ENCODE data around the gene KERA.

DNA sequence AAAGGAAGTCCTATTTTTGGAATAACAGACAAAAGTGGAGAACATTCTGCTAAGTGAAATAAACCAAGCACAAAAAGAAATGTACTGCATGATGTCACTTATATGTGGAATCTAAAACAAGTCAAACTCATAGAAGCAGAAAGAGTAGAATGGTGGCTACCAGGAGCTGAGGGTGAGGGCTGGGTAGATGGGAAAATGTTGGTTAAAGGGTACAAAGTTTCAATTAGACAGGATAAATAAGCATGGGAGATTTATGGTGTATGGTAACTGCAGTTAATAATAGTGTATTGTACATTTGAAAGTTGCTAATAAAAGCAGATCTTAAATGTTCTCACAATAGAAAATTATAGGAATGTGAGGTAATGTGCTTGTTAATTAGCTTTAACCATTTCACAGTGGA lies 40.6 kb upstream of the KERA start:
- TF ChIP-seq CTCF (conservative IDR thresholded peaks at IDR 0.05; ENCODE audit: low read depth in 2 of 2) (no peak), CREB1 (CRISPR knock-in tag; IDR thresholded peaks at IDR 0.05; ENCODE audit: low read depth) (no peak), ETS1 (IDR thresholded peaks at IDR 0.05) (no peak), POLR2AphosphoS5 (IDR thresholded peaks at IDR 0.05; ENCODE audit: low read depth) (no peak), EZH2 (IDR thresholded peaks at IDR 0.05; ENCODE audit: low read depth, unreplicated experiment) (no peak), EZH2phosphoT487 (IDR thresholded peaks at IDR 0.05; ENCODE audit: unreplicated experiment) (no peak), ZNF331 (CRISPR knock-in tag; IDR thresholded peaks at IDR 0.05; ENCODE audit: low read depth) (no peak), NANOG (IDR thresholded peaks at IDR 0.05; ENCODE audit: borderline replicate concordance) (no peak), JUNB (IDR thresholded peaks at IDR 0.05; ENCODE audit: unreplicated experiment) (no peak), ZNF114 (CRISPR knock-in tag; IDR thresholded peaks at IDR 0.05) (no peak)
- TF ChIP-seq, protein P1, sequence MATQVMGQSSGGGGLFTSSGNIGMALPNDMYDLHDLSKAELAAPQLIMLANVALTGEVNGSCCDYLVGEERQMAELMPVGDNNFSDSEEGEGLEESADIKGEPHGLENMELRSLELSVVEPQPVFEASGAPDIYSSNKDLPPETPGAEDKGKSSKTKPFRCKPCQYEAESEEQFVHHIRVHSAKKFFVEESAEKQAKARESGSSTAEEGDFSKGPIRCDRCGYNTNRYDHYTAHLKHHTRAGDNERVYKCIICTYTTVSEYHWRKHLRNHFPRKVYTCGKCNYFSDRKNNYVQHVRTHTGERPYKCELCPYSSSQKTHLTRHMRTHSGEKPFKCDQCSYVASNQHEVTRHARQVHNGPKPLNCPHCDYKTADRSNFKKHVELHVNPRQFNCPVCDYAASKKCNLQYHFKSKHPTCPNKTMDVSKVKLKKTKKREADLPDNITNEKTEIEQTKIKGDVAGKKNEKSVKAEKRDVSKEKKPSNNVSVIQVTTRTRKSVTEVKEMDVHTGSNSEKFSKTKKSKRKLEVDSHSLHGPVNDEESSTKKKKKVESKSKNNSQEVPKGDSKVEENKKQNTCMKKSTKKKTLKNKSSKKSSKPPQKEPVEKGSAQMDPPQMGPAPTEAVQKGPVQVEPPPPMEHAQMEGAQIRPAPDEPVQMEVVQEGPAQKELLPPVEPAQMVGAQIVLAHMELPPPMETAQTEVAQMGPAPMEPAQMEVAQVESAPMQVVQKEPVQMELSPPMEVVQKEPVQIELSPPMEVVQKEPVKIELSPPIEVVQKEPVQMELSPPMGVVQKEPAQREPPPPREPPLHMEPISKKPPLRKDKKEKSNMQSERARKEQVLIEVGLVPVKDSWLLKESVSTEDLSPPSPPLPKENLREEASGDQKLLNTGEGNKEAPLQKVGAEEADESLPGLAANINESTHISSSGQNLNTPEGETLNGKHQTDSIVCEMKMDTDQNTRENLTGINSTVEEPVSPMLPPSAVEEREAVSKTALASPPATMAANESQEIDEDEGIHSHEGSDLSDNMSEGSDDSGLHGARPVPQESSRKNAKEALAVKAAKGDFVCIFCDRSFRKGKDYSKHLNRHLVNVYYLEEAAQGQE (IDR thresholded peaks at IDR 0.05; ENCODE audit: unreplicated experiment): no peak
